Activated CD4-positive, alpha-beta T cell treated with anti-CD3 and anti-CD28 coated beads, Interleukin-2, amount 10 ng/mL, durations not matched to agents 7 days and 5 days (primary cell): Measurements from ENCODE around the gene MS4A7. TPM values are rescaled to one million over a fixed set of nuclear protein-coding genes. Genes with fewer than 3 reads are reported as not detected.

Source experiments
- CTCF ChIA-PET: fragments of 350-600 bp; sonication (Branson Sonifier 250); formaldehyde crosslinking; loops from one replicate; lab custom pipeline; 2021; ENCODE audit warnings: antibody characterized with exemption; lab: Charles Lee
- POLR2A ChIA-PET: fragments of 350-600 bp; sonication (Branson Sonifier 250); formaldehyde crosslinking; loops from one replicate; lab custom pipeline; 2021; ENCODE audit warnings: antibody characterized with exemption; lab: Charles Lee
- DNase-seq: peaks from one replicate; pipeline ENCODE4 v3.0.0-alpha.2; 2020
- H3K27ac Mint-ChIP-seq: one replicate; pipeline ENCODE4 v1.8.0; 2021; ENCODE audit warnings: mild to moderate bottlenecking, moderate library complexity, mixed read lengths
- H3K27me3 Mint-ChIP-seq: one replicate; pipeline ENCODE4 v1.8.0; 2021; ENCODE audit warnings: mixed read lengths
- H3K36me3 Mint-ChIP-seq: one replicate; pipeline ENCODE4 v1.8.0; 2021; ENCODE audit warnings: low read depth, mixed read lengths
- H3K4me1 Mint-ChIP-seq: one replicate; pipeline ENCODE4 v1.8.0; 2021; ENCODE audit warnings: mixed read lengths
- H3K4me3 Mint-ChIP-seq: one replicate; pipeline ENCODE4 v1.8.0; 2021; ENCODE audit warnings: mild to moderate bottlenecking, moderate library complexity, mixed read lengths
- H3K9me3 Mint-ChIP-seq: one replicate; pipeline ENCODE4 v1.8.0; 2021; ENCODE audit warnings: mixed read lengths
- total RNA-seq, 2 experiments: library from RNA; stranded (reverse); gene quantifications; one replicate each; pipeline ENCODE4 v1.2.3, GENCODE V29; 2021

The MS4A7 gene, protein sequence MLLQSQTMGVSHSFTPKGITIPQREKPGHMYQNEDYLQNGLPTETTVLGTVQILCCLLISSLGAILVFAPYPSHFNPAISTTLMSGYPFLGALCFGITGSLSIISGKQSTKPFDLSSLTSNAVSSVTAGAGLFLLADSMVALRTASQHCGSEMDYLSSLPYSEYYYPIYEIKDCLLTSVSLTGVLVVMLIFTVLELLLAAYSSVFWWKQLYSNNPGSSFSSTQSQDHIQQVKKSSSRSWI
- total RNA-seq: not detected

DNA sequence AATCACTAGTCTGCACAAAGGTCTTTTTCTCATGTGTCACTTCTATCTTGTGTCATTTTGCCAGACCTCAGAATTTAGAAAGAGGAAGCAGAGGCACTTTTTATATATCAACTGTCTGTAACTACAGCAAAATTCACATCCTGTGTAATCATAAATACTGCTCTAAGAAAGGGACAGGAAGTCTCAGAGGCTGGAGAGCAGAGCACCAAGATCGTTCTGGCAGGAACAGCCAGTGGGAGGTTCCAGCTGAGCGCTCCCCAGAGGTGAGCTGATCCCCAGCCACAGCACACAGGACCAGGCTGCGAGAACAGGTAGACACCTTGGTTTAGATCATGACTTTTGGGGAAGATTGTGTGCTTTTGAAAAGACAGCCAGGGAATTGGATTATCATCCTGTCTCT is at the start of gene MS4A7:
Gene MS4A7, plus strand, starts transcription at position 179 of the 400 bp plus-strand sequence. CDS start 4,610 bp downstream, outside the sequence.
- no peak within 1 kb of the TSS for H3K27ac Mint-ChIP-seq
- POLR2A ChIA-PET: no interaction called here
- no peak within 1 kb of the TSS for H3K4me3 Mint-ChIP-seq
- no peak for DNase-seq
- H3K27me3 Mint-ChIP-seq: peaks cover 14% of the 10 kb centered on the region
- H3K9me3 Mint-ChIP-seq: no peaks in the 10 kb centered on the region
- H3K4me1 Mint-ChIP-seq: peaks cover 9% of the 10 kb centered on the region
- CTCF ChIA-PET: no interaction called here
- H3K36me3 Mint-ChIP-seq: no peaks in the 10 kb centered on the region

DNA sequence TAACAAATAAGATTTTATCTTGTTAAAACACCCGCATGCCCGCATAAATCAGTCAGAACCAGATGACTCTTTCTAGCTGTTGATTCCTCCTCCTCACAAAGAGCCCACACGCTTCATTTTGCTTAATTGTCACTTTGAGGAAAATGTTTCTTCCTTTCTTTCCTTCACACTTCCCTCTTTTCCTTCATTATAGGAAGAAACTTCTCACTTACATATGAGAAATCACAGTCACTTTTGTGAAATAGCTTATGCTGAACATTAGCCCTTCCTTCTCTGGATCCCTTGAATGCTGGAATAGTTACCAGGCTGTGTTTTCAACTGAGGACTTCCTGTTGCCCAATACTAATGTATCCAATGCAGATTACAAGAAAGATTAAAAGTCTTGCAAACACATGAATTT is 45.5 kb upstream of the MS4A7 start:
- H3K27me3 Mint-ChIP-seq: peaks cover 2% of the 10 kb centered on the region
- ChIA-PET POLR2A (no interaction called here), CTCF (no interaction called here)
- peaks cover 2% of the 10 kb centered on the region for H3K9me3 Mint-ChIP-seq
- no peak overlapping the region for H3K27ac Mint-ChIP-seq
- H3K36me3 Mint-ChIP-seq: no peaks in the 10 kb centered on the region
- no peaks in the 10 kb centered on the region for H3K4me1 Mint-ChIP-seq
- no peak for DNase-seq
- no peak overlapping the region for H3K4me3 Mint-ChIP-seq

DNA sequence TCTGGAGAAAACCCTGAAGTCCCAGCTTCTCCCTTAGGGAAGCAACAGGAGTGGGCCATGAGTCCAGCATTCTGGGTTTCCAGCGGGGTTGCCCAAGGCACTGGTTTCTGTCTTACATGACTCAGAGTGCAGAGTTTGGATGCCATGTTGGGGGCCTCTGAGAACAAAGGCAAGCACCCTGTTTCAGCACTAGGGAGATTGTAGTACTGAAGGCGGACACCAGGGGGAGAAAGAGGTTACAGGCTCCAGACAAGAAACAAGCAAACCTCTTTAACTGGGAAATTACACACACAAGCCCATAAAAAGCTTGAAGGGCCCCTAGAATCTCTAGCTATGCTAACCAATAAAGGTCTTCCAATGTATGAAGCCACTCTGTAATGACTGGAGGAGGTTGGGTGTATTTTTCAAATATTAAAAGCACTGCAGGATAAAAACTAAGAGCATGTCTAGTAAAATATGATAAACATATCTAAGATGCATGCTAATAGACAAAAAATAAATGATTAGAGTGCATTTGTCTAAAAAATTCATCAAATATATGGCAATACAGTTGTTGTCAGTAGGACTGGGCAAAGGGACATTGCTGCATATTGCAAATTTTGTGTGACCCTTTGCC is 44.2 kb upstream of the MS4A7 start:
- ChIA-PET POLR2A (no interaction called here), CTCF (no interaction called here)
- peaks cover 11% of the 10 kb centered on the region for H3K27me3 Mint-ChIP-seq
- no peak overlapping the region for H3K27ac Mint-ChIP-seq
- peak; percentile 68 for DNase-seq
- H3K36me3 Mint-ChIP-seq: no peaks in the 10 kb centered on the region
- no peaks in the 10 kb centered on the region for H3K9me3 Mint-ChIP-seq
- no peak overlapping the region for H3K4me3 Mint-ChIP-seq
- H3K4me1 Mint-ChIP-seq: no peaks in the 10 kb centered on the region

DNA sequence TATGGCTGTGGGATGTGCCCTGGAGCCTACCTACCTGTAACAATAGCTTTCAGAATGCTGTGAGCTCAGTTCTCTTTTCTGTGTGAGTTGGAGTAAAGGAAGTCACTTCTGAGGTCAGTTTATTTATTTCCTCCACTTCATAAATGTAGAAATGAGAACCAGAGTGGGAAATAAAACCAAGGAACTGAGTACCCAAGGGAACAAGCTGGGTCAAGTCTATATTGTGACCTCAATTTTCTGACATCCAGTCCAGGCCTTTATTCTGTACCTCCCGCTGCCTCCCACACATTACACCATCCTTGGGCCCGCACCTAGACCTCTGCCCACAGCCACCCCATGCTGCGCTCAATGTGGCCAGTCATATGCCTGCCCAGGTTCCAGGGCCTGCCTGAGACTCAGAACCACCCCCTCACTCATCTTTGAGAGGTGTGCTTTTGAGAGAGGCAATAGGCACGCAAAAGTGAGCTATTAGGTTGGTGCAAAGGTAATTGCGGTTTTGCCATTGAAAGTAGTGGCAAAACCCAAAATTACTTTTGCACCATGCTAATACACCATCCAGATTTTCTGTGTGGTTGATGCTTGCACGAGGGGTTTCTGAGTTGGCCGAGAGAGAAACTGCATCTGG is 41.5 kb upstream of the MS4A7 start:
- Mint-ChIP-seq H3K9me3 (no peaks in the 10 kb centered on the region), H3K4me1 (no peaks in the 10 kb centered on the region), H3K4me3 (no peak overlapping the region), H3K27ac (no peak overlapping the region), H3K36me3 (no peaks in the 10 kb centered on the region), H3K27me3 (peaks cover 20% of the 10 kb centered on the region)
- CTCF ChIA-PET: no interaction called here
- no peak for DNase-seq
- POLR2A ChIA-PET: no interaction called here

DNA sequence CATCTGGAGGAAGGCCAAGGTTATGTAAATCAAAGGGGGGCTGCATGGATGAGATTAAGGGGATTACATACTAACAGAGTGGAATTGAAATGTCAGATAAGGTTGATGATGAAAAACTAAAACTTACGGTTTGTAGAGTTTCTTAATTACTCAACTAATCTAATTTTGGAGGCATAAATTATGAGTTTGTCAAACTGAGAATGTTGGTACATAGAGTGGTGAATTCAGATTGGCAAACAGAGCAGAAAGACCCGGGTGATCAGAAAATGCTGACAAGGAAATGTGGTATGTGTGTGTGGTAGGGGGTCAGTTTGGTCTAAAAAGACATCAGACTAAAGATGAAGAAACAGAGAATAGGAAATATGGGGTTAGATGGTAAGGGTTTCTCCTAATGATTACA is 40.3 kb upstream of the MS4A7 start:
- H3K36me3 Mint-ChIP-seq: no peaks in the 10 kb centered on the region
- POLR2A ChIA-PET: no interaction called here
- no peaks in the 10 kb centered on the region for H3K4me1 Mint-ChIP-seq
- no peaks in the 10 kb centered on the region for H3K9me3 Mint-ChIP-seq
- H3K27ac Mint-ChIP-seq: no peak overlapping the region
- peaks cover 20% of the 10 kb centered on the region for H3K27me3 Mint-ChIP-seq
- H3K4me3 Mint-ChIP-seq: no peak overlapping the region
- DNase-seq: no peak
- CTCF ChIA-PET: no interaction called here

DNA sequence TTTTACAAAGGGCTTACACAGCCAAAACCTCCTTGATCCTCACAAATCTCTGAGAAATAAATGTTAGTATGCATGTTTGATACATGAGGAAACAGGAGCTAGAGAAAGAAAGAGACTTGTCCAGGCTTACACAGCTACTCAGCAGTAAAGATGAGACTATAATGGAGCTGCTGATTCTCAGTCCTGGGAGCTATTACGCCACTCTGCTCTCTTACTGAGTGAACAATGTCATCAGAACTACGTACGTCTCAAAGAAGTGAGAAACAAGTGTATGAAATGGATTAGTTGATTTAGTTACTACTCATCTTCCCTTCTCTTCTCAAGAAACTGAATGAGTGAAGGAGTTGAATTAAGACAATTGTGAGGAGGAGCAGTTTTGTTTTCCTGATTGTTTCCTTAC is 39.0 kb upstream of the MS4A7 start:
- DNase-seq: no peak
- Mint-ChIP-seq H3K9me3 (no peaks in the 10 kb centered on the region), H3K27ac (no peak overlapping the region), H3K4me1 (no peaks in the 10 kb centered on the region), H3K4me3 (no peak overlapping the region), H3K27me3 (peaks cover 23% of the 10 kb centered on the region), H3K36me3 (no peaks in the 10 kb centered on the region)
- ChIA-PET CTCF (no interaction called here), POLR2A (no interaction called here)

DNA sequence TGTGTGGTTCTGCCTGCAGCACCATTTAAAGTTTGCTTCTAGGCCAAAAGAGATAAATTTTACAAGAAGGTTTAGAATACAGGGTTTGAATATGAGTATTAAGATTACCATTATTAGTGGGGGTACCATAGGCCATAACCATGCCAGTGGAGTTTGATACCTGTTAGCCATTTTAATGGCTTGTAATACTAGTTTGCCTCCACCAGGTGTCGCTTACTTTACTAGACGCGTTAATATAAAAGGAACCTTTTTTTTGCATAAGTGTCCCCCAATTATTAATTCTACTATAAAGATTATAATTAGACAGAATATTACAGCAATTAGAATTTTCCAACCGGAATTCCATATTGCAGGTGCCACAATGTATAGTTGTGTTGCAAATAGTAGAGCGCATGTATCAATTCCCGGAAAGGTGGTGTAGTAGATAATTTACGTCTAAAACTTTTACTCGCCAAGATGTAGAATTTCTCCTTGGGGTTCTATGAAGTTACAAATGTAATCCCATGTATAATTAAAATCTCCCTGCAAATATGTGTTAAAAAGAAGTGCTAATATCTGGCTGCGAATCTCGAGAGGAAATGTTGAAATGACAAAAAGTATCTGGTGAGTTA is 35.1 kb upstream of the MS4A7 start:
- H3K36me3 Mint-ChIP-seq: no peaks in the 10 kb centered on the region
- peak; percentile 12 for DNase-seq
- no peaks in the 10 kb centered on the region for H3K9me3 Mint-ChIP-seq
- POLR2A ChIA-PET: no interaction called here
- no peak overlapping the region for H3K27ac Mint-ChIP-seq
- CTCF ChIA-PET: no interaction called here
- no peak overlapping the region for H3K4me3 Mint-ChIP-seq
- peaks cover 25% of the 10 kb centered on the region for H3K27me3 Mint-ChIP-seq
- H3K4me1 Mint-ChIP-seq: no peaks in the 10 kb centered on the region

DNA sequence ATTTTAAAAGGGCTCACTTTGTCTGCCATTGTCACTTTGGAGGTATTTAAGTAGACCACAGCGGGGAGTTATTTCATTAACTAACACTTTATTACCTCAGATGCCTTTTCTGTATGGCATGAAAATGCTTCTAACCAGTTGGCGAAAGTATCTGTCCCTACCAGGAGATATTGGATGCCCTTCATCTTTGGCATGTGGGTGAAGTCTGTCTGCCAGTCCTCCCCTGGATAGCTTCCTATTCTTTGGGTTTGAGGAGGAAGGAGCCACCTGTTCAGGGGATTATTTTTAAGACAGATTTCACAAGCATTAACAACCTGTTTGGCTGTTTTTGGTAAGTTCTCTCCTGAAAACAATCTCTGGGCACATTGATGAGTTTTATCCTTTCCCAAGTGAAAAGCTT is 34.2 kb upstream of the MS4A7 start:
- H3K4me1 Mint-ChIP-seq: no peaks in the 10 kb centered on the region
- POLR2A ChIA-PET: no interaction called here
- CTCF ChIA-PET: interaction anchor here (0.6 kb wide), 1 partner anchor 29 kb away, joined by 3 read pairs; no protein-coding TSS in a partner anchor
- H3K36me3 Mint-ChIP-seq: no peaks in the 10 kb centered on the region
- no peak overlapping the region for H3K27ac Mint-ChIP-seq
- DNase-seq: no peak
- H3K9me3 Mint-ChIP-seq: no peaks in the 10 kb centered on the region
- no peak overlapping the region for H3K4me3 Mint-ChIP-seq
- peaks cover 20% of the 10 kb centered on the region for H3K27me3 Mint-ChIP-seq

DNA sequence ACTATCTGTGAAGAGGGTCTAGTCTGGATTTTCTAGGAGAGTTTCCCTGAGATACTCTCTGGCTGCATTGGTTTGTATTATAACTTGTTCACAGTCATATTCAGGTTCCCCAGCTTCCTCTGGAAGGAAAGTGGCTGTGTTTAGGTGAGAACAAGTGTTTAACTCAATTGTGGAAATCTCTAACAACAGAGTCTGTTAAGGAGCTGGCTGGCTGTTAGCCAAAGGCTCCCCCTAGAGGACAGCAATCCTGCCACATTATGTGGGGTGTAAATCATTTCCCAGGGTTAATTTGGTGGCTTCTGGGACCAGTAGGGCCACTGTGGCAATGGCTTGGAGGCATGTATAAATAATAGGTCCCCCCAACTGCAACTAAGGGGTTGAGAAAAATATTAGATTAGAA is 32.8 kb upstream of the MS4A7 start:
- no peak overlapping the region for H3K27ac Mint-ChIP-seq
- DNase-seq: peak; percentile 18
- H3K4me1 Mint-ChIP-seq: no peaks in the 10 kb centered on the region
- ChIA-PET POLR2A (no interaction called here), CTCF (no interaction called here)
- no peak overlapping the region for H3K4me3 Mint-ChIP-seq
- H3K27me3 Mint-ChIP-seq: peaks cover 12% of the 10 kb centered on the region
- H3K36me3 Mint-ChIP-seq: no peaks in the 10 kb centered on the region
- H3K9me3 Mint-ChIP-seq: no peaks in the 10 kb centered on the region

DNA sequence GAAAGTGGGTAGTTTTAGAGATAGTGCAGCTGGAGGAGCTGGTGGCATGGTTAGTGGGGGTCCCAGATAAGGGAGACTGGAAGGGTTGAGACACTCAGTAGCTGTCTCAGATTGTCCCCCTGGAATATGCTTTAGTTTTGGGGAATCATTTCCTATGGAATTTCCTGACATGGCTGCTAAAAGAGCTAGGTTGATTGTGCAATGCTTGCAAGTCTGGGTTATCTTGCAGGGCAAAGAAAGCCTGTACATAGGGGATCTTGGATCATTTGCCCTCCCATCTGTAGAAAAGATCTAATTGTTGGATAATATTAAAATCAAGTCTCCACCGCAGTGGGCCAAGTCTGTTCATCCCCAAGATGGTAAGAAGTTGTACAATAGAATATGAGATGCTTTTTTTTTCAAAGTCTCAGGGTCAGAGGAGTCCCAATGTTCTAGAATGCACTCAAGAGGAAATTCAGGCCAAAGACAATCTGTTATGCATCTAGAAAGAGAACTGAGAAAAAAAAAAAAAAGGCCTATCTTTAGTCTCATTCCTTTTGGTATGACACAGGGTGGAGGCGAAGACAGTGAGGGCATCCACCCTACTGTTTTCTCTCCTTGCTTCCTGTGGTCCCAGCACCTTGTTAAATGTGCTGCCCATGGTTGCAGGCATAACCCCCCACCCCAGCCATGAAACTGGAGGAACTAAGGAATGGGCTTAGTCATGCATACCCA is 31.1 kb upstream of the MS4A7 start:
- Mint-ChIP-seq H3K27me3 (peaks cover 10% of the 10 kb centered on the region), H3K4me1 (no peaks in the 10 kb centered on the region), H3K4me3 (no peak overlapping the region), H3K9me3 (no peaks in the 10 kb centered on the region), H3K36me3 (no peaks in the 10 kb centered on the region), H3K27ac (no peak overlapping the region)
- CTCF ChIA-PET: no interaction called here
- POLR2A ChIA-PET: no interaction called here
- no peak for DNase-seq

DNA sequence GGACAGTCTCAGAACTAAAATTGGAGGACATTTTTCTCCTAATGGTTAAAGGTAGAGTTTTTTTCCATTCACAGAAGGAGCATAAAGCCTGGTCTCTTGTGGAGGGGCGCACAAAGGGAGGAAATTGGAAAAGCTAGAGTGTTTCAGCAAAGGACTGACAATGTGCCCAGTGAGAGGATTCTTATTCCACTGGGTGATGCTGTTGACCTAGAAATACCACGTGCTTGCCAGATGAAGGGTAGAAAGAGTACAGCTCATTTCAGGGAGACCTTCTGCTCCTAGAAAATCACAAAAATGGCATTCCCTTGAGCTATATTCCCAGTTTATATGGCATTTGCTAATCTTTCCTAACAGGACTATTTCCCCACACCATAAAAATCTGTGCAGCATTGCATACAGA is 30.2 kb upstream of the MS4A7 start:
- CTCF ChIA-PET: interaction anchor here (0.5 kb wide), 1 partner anchor 532 kb away, joined by 3 read pairs; no protein-coding TSS in a partner anchor
- DNase-seq: no peak
- Mint-ChIP-seq H3K4me3 (no peak overlapping the region), H3K36me3 (no peaks in the 10 kb centered on the region), H3K27me3 (peaks cover 10% of the 10 kb centered on the region), H3K27ac (no peak overlapping the region), H3K9me3 (no peaks in the 10 kb centered on the region), H3K4me1 (no peaks in the 10 kb centered on the region)
- POLR2A ChIA-PET: no interaction called here

DNA sequence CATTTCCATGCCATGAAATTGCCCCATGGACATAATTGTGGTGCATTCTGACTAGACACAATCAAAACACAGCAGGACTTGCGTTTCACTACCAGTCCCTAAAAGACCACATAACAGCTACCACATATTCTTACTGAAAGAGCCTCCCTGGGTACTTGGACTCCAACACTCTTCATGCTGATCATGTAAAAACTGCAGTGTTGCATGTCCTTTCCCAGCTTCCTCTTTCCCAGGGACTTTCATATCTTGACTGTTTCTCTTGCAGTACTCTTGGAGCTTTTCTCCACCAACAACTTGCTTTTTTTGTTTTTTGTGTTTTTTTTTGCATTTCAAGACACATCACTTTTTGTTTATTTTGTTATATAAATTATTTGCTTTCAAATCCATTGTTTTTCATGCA is 28.3 kb upstream of the MS4A7 start:
- DNase-seq: no peak
- POLR2A ChIA-PET: no interaction called here
- CTCF ChIA-PET: interaction anchor here (0.6 kb wide), 2 partner anchors 413 to 845 kb away, joined by 3 read pairs; no protein-coding TSS in a partner anchor
- Mint-ChIP-seq H3K4me1 (no peaks in the 10 kb centered on the region), H3K27ac (no peak overlapping the region), H3K27me3 (peaks cover 10% of the 10 kb centered on the region), H3K9me3 (no peaks in the 10 kb centered on the region), H3K4me3 (no peak overlapping the region), H3K36me3 (no peaks in the 10 kb centered on the region)

DNA sequence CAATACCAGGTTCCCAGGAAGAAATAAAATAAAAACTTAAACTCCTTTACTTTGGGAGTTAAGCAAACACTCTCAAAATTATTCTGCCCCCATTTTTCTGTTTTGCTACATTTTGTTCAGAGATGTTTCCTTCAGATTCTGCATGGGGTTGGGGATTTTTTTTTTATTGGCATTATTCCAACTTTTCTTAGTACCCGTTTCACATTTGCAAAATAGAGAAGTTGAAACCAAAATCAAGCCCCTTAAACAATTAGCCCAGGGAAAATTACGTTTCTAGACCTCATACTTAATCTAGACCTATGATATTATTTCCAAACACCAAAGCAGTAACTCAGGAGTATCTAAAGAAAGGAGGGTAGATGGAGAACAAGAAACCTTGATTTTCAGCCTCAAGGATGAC is 20.6 kb upstream of the MS4A7 start:
- ChIA-PET POLR2A (no interaction called here), CTCF (no interaction called here)
- Mint-ChIP-seq H3K9me3 (no peaks in the 10 kb centered on the region), H3K4me1 (no peaks in the 10 kb centered on the region), H3K27ac (no peak overlapping the region), H3K27me3 (peaks cover 5% of the 10 kb centered on the region), H3K4me3 (no peak overlapping the region), H3K36me3 (no peaks in the 10 kb centered on the region)
- no peak for DNase-seq
